Osteoblast (primary cell): Measurements from ENCODE around the gene GBP3. TPM values are rescaled to one million over a fixed set of nuclear protein-coding genes. Genes with fewer than 3 reads are reported as not detected.
A peak's percentile ranks its signal among the peaks of the same experiment; 100 is the strongest.
"Not testable (repeated sequence)": the region's sequence is repeated elsewhere in the genome, so short reads cannot be mapped to it uniquely, and the experiment has no call there.

Experiments used
- DNase-seq: peaks from one replicate; pipeline ENCODE4 v3.0.0; 2011; ENCODE audit warnings: low spot score, mixed read lengths; ENCODE audit not compliant: insufficient read length; ENCODE audit errors: missing footprints
- H2AFZ ChIP-seq: 2 replicates; pipeline ENCODE4 v1.6.0; 2011; ENCODE audit warnings: mild to moderate bottlenecking, low read length
- H3K27ac ChIP-seq: 2 replicates; pipeline ENCODE4 v1.5.1; 2011; ENCODE audit warnings: mild to moderate bottlenecking, low read depth, low read length, moderate library complexity
- H3K27me3 ChIP-seq: 2 replicates; pipeline ENCODE4 v1.6.0; 2012; ENCODE audit warnings: mild to moderate bottlenecking, control low read depth, inconsistent platforms, low read length, moderate library complexity; ENCODE audit not compliant: insufficient read depth
- H3K36me3 ChIP-seq: 2 replicates; pipeline ENCODE4 v1.5.1; 2011; ENCODE audit warnings: mild to moderate bottlenecking, low read length, control low read depth, moderate library complexity; ENCODE audit not compliant: insufficient read depth
- H3K4me1 ChIP-seq: 2 replicates; pipeline ENCODE4 v1.5.1; 2011; ENCODE audit warnings: mild to moderate bottlenecking, low read length, control low read depth, moderate library complexity; ENCODE audit not compliant: insufficient read depth
- H3K4me2 ChIP-seq: 2 replicates; pipeline ENCODE4 v1.6.0; 2011; ENCODE audit warnings: mild to moderate bottlenecking, low read length; ENCODE audit not compliant: insufficient read depth
- H3K4me3 ChIP-seq: fragments of 200-600 bp; sonication (generic); 3 replicates; pipeline ENCODE4 v1.5.1; 2012; ENCODE audit warnings: mild to moderate bottlenecking, low read length, inconsistent platforms; ENCODE audit not compliant: insufficient read depth
- H3K79me2 ChIP-seq: 2 replicates; pipeline ENCODE4 v1.6.0; 2012; ENCODE audit warnings: mild to moderate bottlenecking, low read length, control low read depth, inconsistent platforms; ENCODE audit not compliant: insufficient read depth
- H3K9me3 ChIP-seq: 2 replicates; pipeline ENCODE4 v1.5.1; 2011; ENCODE audit warnings: low read depth, low read length, control low read depth
- H4K20me1 ChIP-seq: 2 replicates; pipeline ENCODE4 v1.6.0; 2012; ENCODE audit warnings: mild to moderate bottlenecking, low read length, control low read depth; ENCODE audit not compliant: insufficient read depth
- CTCF ChIP-seq: IDR thresholded peaks from 2 replicates; pipeline ENCODE4 v1.5.1; 2011; ENCODE audit warnings: mild to moderate bottlenecking, low read depth, low read length, moderate library complexity; ENCODE audit errors: extremely low read depth
- total RNA-seq: library from RNA; depleted of rRNA; stranded (reverse); fragments of >200 nt; gene quantifications from 2 replicates; pipeline ENCODE4 v1.2.3, GENCODE V29; 2012

Gene GBP3
- total RNA-seq, 1 donor = 39.1 TPM

GRCh38 chr1:89023026-89023425 is 360 bp upstream of the GBP3 start:
- Histone ChIP-seq H3K4me2 (peak overlapping the region; percentile 90), H3K4me3 (peak overlapping the region; percentile 82), H3K4me1 (peaks cover 13% of the 10 kb centered on the region), H3K79me2 (peaks cover 26% of the 10 kb centered on the region), H3K27me3 (no peaks in the 10 kb centered on the region), H3K27ac (peak overlapping the region; percentile 78), H2AFZ (peak overlapping the region; percentile 92), H3K36me3 (peaks cover 9% of the 10 kb centered on the region), H4K20me1 (no peaks in the 10 kb centered on the region), H3K9me3 (no peaks in the 10 kb centered on the region)
- DNase-seq = peak; percentile 63
- no peak for TF ChIP-seq CTCF

GRCh38 chr1:89018318-89018717 is 4.3 kb downstream of the GBP3 start:
- H3K79me2 ChIP-seq = peaks cover 28% of the 10 kb centered on the region
- not testable (repeated sequence) for H3K4me3 ChIP-seq, H3K27me3 ChIP-seq, H4K20me1 ChIP-seq, H3K4me2 ChIP-seq, H2AFZ ChIP-seq, H3K9me3 ChIP-seq, DNase-seq, H3K27ac ChIP-seq
- peaks cover 13% of the 10 kb centered on the region for H3K4me1 ChIP-seq
- H3K36me3 ChIP-seq = peaks cover 35% of the 10 kb centered on the region

GRCh38 chr1:89008511-89008910 is 14.2 kb downstream of the GBP3 start:
- Histone ChIP-seq H3K4me1 (no peaks in the 10 kb centered on the region), H4K20me1 (no peaks in the 10 kb centered on the region), H3K4me3 (no peak overlapping the region), H3K36me3 (peaks cover 49% of the 10 kb centered on the region), H3K27ac (no peak overlapping the region), H3K4me2 (no peak overlapping the region), H3K9me3 (no peaks in the 10 kb centered on the region), H2AFZ (no peak overlapping the region), H3K79me2 (no peaks in the 10 kb centered on the region), H3K27me3 (no peaks in the 10 kb centered on the region)
- no peak for DNase-seq
- no peak for TF ChIP-seq CTCF

- Histone ChIP-seq H3K27ac (no peak overlapping the region), H4K20me1 (no peaks in the 10 kb centered on the region), H3K4me3 (no peak overlapping the region), H3K27me3 (no peaks in the 10 kb centered on the region), H3K36me3 (peaks cover 30% of the 10 kb centered on the region), H2AFZ (no peak overlapping the region), H3K79me2 (no peaks in the 10 kb centered on the region), H3K4me2 (no peak overlapping the region), H3K9me3 (no peaks in the 10 kb centered on the region), H3K4me1 (no peaks in the 10 kb centered on the region)
- no peak for TF ChIP-seq CTCF
- DNase-seq = no peak
These were observed 17.1 kb downstream of the GBP3 start for GRCh38 chr1:89005286-89006151.

GRCh38 chr1:89002176-89002575 is 20.5 kb downstream of the GBP3 start:
- H3K4me2 ChIP-seq, H2AFZ ChIP-seq, H3K4me1 ChIP-seq, H3K79me2 ChIP-seq, H3K27ac ChIP-seq, H4K20me1 ChIP-seq, DNase-seq, H3K9me3 ChIP-seq, H3K27me3 ChIP-seq, H3K36me3 ChIP-seq, H3K4me3 ChIP-seq: not testable (repeated sequence)
